Endodermal cell (in vitro differentiated cells): Measurements from ENCODE around the gene SIGMAR1. TPM values are rescaled to one million over a fixed set of nuclear protein-coding genes. Genes with fewer than 3 reads are reported as not detected.

Experiments
- DNase-seq: peaks from one replicate; pipeline ENCODE4 v3.0.0-alpha.2; 2017
- H3K27ac ChIP-seq: 2 replicates; pipeline ENCODE4 v1.5.1; 2013; ENCODE audit warnings: mild to moderate bottlenecking, low read depth, low read length, moderate library complexity
- H3K27me3 ChIP-seq: 2 replicates; pipeline ENCODE4 v1.6.1; 2013; ENCODE audit warnings: mild to moderate bottlenecking, low read length, moderate library complexity; ENCODE audit not compliant: insufficient read depth, control insufficient read depth, poor library complexity, severe bottlenecking
- H3K36me3 ChIP-seq: 2 replicates; pipeline ENCODE4 v1.7.0; 2013; ENCODE audit warnings: mild to moderate bottlenecking, low read length, moderate library complexity; ENCODE audit not compliant: control insufficient read depth, insufficient read depth
- H3K4me1 ChIP-seq: one replicate; pipeline ENCODE4 v1.7.0; 2013; ENCODE audit warnings: low read length; ENCODE audit not compliant: control insufficient read depth, insufficient read depth
- H3K4me3 ChIP-seq: 2 replicates; pipeline ENCODE4 v1.5.1; 2013; ENCODE audit warnings: mild to moderate bottlenecking, low read length, moderate library complexity
- H3K9ac ChIP-seq: 2 replicates; pipeline ENCODE4 v1.6.1; 2013; ENCODE audit warnings: mild to moderate bottlenecking, low read length, moderate library complexity; ENCODE audit not compliant: poor library complexity, severe bottlenecking; ENCODE audit errors: extremely low read depth
- H3K9me3 ChIP-seq: 2 replicates; pipeline ENCODE4 v1.6.1; 2013; ENCODE audit warnings: mild to moderate bottlenecking, low read length, moderate library complexity; ENCODE audit not compliant: control insufficient read depth
- H3K27ac Mint-ChIP-seq: 2 replicates; pipeline ENCODE4 v1.8.0; 2020; ENCODE audit warnings: mixed read lengths
- H3K27me3 Mint-ChIP-seq: 2 replicates; pipeline ENCODE4 v1.8.0; 2021; ENCODE audit warnings: mild to moderate bottlenecking, mixed read lengths; ENCODE audit not compliant: insufficient read depth
- H3K36me3 Mint-ChIP-seq: 2 replicates; pipeline ENCODE4 v1.8.0; 2020; ENCODE audit warnings: low read depth, mixed read lengths
- H3K4me1 Mint-ChIP-seq: 2 replicates; pipeline ENCODE4 v1.8.0; 2020; ENCODE audit warnings: mixed read lengths
- H3K4me3 Mint-ChIP-seq: 2 replicates; pipeline ENCODE4 v1.8.0; 2020; ENCODE audit warnings: mild to moderate bottlenecking, moderate library complexity, mixed read lengths
- H3K9me3 Mint-ChIP-seq: 2 replicates; pipeline ENCODE4 v1.8.0; 2020; ENCODE audit warnings: mild to moderate bottlenecking, mixed read lengths
- WGBS, 2 experiments: methylation state at CpG; one replicate each; pipeline versions ENCODE4 v1.1.5 to v1.1.7; 2013; ENCODE audit warnings: missing lambda C conversion rate in 2 of 2, mixed read lengths in 1 of 2; ENCODE audit not compliant: insufficient coverage in 1 of 2, insufficient read length in 1 of 2; 5-methylcytosine and 5-hydroxymethylcytosine counted together
- total RNA-seq, 2 donors: library from RNA; stranded (reverse); fragmentation: NEBNext Ultra II Directional in 1 of 2; extraction: Animal tissue kit (Norgen Biotek cat#: 25700) in 1 of 2; gene quantifications; 2 replicates in 1 of 2; 3 replicates in 1 of 2; pipeline ENCODE4 v1.2.1, GENCODE V29; 2021
- TF ChIP-seq, protein P1 (sequence below): fragments of 200-600 bp; sonication (generic); conservative IDR thresholded peaks from 2 replicates; pipeline ENCODE4 v1.5.0; 2021; ENCODE audit warnings: antibody characterized with exemption, mild to moderate bottlenecking

The SIGMAR1 gene
- total RNA-seq, 2 donors from 2014 or later = 49.1 to 49.4 TPM

DNA sequence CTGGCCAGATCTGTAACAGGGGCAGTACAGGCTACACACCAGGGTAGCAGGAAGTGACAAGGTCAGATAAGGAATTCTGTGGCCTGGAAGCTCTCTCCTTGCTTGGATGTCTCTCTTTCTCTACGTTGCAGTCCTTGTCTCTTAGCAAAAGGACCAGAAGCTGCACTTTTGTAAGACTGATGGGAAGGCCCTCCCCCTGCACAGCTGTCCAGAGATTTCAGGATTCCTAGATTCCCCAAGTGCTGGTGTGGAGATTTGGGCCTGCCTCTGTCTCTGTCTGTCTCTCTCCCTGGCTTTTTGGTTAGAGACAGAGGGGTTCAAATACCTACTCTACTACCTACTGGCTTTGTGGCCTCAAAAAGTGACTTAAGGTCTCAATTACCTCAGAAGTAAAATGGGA is 38.0 kb downstream of the SIGMAR1 start:
- no peak for DNase-seq

DNA sequence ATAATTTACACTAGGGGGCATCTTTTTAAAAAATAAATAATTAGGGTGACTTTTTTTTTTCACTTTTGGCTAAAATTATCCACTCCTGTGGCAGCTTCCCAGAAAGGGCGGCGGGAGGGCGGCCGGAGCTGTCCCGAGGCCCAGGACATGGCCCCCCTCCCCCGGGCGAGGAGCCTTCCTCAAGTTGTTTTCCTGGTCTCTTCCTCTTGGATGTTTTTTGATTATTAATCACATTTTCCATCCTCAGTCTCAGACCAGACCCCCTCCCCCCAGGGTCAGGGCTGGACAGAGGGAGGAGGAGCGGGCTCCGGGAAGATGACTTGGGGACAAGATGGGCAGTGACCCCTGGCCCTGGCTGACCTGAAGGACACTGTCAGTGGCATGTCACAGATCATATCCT is 43.4 kb downstream of the SIGMAR1 start:
- no peaks in the 10 kb centered on the region for H3K36me3 Mint-ChIP-seq
- no peaks in the 10 kb centered on the region for H3K9me3 Mint-ChIP-seq
- H3K9ac ChIP-seq = no peak overlapping the region
- no peak overlapping the region for H3K27ac Mint-ChIP-seq
- TF ChIP-seq, protein P1, sequence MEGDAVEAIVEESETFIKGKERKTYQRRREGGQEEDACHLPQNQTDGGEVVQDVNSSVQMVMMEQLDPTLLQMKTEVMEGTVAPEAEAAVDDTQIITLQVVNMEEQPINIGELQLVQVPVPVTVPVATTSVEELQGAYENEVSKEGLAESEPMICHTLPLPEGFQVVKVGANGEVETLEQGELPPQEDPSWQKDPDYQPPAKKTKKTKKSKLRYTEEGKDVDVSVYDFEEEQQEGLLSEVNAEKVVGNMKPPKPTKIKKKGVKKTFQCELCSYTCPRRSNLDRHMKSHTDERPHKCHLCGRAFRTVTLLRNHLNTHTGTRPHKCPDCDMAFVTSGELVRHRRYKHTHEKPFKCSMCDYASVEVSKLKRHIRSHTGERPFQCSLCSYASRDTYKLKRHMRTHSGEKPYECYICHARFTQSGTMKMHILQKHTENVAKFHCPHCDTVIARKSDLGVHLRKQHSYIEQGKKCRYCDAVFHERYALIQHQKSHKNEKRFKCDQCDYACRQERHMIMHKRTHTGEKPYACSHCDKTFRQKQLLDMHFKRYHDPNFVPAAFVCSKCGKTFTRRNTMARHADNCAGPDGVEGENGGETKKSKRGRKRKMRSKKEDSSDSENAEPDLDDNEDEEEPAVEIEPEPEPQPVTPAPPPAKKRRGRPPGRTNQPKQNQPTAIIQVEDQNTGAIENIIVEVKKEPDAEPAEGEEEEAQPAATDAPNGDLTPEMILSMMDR = no peak
- no peaks in the 10 kb centered on the region for H3K9me3 ChIP-seq
- H3K4me3 Mint-ChIP-seq = no peak overlapping the region
- peaks cover 5% of the 10 kb centered on the region for H3K4me1 Mint-ChIP-seq
- H3K27me3 ChIP-seq = peaks cover 62% of the 10 kb centered on the region
- no peak overlapping the region for H3K4me3 ChIP-seq
- H3K36me3 ChIP-seq = no peaks in the 10 kb centered on the region
- H3K4me1 ChIP-seq = peaks cover 7% of the 10 kb centered on the region
- no peak overlapping the region for H3K27ac ChIP-seq
- DNase-seq = no peak
- 96% methylated on average over 9 of the region's 9 CpGs; no CpG with 5 or more reads in 1 of the 2 experiments for WGBS, 2 experiments
- peaks cover 63% of the 10 kb centered on the region for H3K27me3 Mint-ChIP-seq

More for the DNA sequence above, 38.0 kb downstream of the SIGMAR1 start:
- Histone ChIP-seq H3K4me3 (no peak overlapping the region), H3K9ac (no peak overlapping the region), H3K27ac (no peak overlapping the region), H3K9me3 (no peaks in the 10 kb centered on the region), H3K36me3 (no peaks in the 10 kb centered on the region), H3K27me3 (peaks cover 14% of the 10 kb centered on the region), H3K4me1 (no peaks in the 10 kb centered on the region)
- 61% methylated on average over 1 of the region's 1 CpG; no CpG with 5 or more reads in 1 of the 2 experiments for WGBS, 2 experiments
- no peak overlapping the region for H3K4me3 Mint-ChIP-seq
- no peaks in the 10 kb centered on the region for H3K9me3 Mint-ChIP-seq
- TF ChIP-seq, protein P1 = no peak
- no peaks in the 10 kb centered on the region for H3K36me3 Mint-ChIP-seq
- H3K27ac Mint-ChIP-seq = no peak overlapping the region
- no peaks in the 10 kb centered on the region for H3K4me1 Mint-ChIP-seq
- peaks cover 15% of the 10 kb centered on the region for H3K27me3 Mint-ChIP-seq

DNA sequence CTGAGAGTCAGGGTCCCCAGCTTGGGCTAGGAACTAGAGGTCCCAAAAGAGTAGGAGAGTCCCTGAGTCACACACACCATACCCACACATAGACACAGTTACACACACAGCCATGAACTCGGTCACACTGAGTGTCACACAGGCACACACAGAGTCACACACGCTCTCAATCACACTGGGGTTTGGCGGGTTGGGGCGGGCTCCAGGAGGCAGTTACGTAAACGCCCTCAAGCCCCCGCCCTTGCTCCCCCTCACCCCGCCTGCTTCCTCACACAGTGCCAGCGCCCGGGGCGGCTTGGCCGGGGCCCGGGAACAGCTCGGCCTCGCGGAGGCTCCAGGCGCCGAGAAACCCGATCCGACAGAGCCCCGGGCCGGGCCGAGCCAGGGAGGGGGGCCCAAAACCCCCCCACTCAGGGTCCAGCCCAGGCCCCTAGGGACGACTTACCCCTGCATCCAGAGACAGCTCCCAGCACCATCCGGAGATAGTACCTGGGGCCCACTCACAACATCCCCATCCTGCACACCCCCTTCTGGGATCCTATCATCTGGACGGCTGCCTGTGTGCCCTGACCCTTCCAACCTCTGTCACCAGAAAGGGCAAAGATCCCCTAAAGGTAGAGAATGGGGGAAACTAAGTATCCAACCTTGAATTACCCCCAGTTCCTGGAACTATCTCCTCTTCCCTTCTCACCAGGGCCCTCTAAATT is 44.5 kb downstream of the SIGMAR1 start:
- 34% methylated on average over 26 of the region's 26 CpGs; no CpG with 5 or more reads in 1 of the 2 experiments for WGBS, 2 experiments
- Histone ChIP-seq H3K9ac (no peak overlapping the region), H3K27me3 (peaks cover 74% of the 10 kb centered on the region), H3K4me1 (peaks cover 7% of the 10 kb centered on the region), H3K9me3 (no peaks in the 10 kb centered on the region), H3K4me3 (no peak overlapping the region), H3K36me3 (no peaks in the 10 kb centered on the region), H3K27ac (no peak overlapping the region)
- Mint-ChIP-seq H3K9me3 (no peaks in the 10 kb centered on the region), H3K36me3 (no peaks in the 10 kb centered on the region), H3K4me1 (peaks cover 14% of the 10 kb centered on the region), H3K27ac (no peak overlapping the region), H3K4me3 (no peak overlapping the region), H3K27me3 (peaks cover 74% of the 10 kb centered on the region)
- DNase-seq = peak; percentile 76
- TF ChIP-seq, protein P1 = no peak
